CD4-positive, alpha-beta T cell treated with Interleukin-6 for 4 hours (primary cell): Measurements from ENCODE around the gene ID1.
"Not testable (repeated sequence)": the region's sequence is repeated elsewhere in the genome, so short reads cannot be mapped to it uniquely, and the experiment has no call there.

Source experiments
- DNase-seq: peaks from one replicate; pipeline ENCODE4 v3.0.0-alpha.2; 2020; ENCODE audit warnings: mixed read lengths

ID1 gene

DNA sequence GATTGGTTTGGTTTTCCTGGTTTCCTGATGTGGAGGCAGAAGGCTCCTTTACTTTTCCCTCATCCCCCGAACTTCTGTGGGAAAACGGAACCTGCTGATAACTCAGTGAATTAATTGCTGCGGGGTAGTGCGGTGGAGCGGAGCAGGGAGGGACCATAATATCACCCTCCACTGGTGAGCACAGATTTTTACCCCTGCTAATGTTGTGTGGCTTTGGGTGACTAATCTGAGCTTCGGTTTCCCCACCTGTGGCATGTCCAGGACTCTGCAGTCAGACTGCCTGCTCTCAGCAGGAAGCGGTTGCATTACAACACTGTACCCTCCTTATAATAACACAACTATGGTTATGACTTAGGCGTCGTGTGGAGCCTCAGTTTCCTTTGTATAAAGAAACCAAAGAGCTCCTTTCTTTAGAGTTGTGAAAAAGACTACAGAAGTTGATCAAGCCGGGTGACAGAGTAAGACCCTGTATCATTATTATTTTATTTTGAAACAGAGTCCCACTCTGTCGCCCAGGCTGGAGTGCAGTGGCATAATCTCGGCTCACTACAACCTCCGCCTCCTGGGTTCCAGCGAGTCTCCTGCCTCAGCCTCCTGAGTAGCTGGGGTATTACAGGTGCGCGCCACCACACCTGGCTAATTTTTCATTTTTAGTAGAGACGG, 2.2 kb upstream of the ID1 start:
- peak; percentile 45 for DNase-seq

DNA sequence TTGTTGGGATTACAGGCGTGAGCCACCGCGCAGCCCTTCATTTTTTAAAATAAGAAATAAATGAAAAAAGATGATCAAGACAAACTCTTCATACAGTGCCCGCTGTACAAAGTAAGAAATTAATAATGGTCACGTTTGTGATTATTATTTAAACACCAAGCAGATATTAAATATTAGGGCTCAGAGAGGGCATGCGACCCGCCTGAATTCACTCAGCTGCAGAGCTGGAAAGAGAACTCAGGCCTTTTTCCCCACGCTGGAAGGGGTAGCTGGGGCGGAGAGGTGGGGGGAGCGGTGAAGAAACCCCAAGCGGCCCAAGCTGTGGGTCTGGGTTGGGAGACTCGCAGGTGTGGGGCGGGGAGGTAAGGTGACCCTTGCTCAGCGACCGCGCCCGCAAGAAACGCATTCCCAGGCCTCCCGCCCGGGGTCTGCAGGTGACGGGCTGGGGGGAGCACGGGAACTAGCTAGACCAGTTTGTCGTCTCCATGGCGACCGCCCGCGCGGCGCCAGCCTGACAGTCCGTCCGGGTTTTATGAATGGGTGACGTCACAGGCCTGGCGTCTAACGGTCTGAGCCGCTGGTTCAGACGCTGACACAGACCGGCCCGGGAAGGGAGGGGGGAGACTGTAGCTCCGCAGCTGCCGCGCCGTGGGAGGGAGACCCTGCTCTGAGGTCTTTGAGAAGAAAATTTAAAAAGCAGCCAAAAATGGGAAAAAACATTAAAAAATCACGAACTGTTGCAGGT, 1.1 kb upstream of the ID1 start:
- DNase-seq, result peak; percentile 85

DNA sequence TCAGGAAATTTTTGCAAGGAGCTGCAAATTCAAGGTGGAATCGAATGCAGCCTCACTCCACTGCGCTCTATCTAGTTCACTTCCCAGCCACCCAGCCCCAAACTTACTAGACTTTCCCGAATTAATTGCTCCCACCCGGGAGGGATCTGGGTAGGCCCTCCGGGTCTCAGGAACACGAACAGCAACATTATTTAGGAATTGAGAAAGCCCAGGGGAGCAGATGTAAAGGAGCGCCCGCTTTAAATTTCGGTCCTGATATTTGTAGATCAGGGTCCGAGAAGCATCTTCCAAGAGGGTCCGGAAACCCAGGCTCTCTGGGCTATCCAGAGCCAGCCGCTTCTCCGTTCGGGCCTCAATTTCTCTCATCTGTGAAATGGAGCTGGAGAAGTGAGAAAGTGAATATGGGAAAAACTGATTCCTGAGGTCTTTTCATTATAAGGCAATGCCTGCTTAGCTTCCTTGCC, 490 bp upstream of the ID1 start:
- no peak for DNase-seq

DNA sequence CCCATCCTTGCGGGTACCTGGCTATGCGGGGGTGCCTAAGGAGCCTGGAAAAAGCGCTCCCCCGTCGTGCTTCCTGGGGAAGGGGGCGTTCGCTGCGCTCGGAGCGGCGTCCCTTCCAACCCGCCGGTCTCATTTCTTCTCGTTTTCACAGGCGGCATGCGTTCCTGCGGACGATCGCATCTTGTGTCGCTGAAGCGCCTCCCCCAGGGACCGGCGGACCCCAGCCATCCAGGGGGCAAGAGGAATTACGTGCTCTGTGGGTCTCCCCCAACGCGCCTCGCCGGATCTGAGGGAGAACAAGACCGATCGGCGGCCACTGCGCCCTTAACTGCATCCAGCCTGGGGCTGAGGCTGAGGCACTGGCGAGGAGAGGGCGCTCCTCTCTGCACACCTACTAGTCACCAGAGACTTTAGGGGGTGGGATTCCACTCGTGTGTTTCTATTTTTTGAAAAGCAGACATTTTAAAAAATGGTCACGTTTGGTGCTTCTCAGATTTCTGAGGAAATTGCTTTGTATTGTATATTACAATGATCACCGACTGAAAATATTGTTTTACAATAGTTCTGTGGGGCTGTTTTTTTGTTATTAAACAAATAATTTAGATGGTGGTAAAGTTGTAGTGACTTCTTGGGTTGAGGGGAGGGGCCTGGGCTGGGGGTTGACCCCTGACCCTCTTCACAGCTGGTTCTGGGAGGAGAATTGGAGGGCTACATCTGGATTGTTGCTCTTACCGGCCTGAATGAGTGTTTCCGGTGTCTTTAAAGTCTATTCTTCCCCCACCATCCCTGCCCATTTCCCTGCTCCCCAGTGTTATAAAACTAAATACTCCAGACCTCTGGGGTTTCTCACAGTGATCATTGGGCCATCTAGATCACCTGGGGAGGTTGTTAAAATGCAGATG, 1.1 kb downstream of the ID1 start:
- DNase-seq, result peak; percentile 19

DNA sequence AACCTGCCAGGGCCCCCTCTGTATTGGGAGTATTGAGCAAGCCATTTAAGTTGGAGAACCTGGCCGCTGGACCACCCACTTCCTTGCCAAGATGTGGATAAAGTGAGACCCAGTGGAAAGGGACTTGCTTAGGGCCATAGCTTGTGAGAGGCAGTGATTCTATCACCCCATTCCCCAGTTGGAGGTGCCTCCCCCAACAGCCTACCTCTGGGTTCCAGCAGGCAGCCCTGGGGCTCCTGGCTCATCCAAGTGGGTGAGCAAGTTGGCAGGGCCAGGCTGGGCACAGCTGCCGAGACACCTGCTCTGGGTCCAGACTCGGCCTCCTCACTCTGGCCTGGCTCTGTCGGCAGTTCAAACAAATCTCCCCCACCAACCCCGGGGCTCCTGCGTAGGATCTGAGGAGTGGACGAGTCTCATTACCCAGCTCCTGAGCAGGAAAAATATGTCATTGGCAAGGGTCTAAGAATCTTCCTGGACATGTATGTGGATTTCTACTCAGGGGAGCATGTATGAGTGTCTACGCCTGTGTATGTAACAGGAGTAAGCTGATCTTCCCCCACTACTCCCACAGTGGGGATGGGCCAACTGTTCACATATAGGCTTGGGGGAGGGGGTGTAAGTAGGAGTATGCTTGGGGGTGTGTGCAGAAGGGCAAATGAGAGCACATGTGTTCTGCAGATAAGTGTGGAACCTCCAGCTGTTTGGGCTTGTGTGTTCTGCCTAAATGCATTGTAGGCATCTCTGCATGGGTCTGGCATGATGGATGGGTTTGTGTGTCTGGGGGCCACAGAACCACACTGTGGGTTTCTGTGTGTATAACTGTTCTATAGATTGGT, 1.9 kb downstream of the ID1 start:
- DNase-seq, result no peak

DNA sequence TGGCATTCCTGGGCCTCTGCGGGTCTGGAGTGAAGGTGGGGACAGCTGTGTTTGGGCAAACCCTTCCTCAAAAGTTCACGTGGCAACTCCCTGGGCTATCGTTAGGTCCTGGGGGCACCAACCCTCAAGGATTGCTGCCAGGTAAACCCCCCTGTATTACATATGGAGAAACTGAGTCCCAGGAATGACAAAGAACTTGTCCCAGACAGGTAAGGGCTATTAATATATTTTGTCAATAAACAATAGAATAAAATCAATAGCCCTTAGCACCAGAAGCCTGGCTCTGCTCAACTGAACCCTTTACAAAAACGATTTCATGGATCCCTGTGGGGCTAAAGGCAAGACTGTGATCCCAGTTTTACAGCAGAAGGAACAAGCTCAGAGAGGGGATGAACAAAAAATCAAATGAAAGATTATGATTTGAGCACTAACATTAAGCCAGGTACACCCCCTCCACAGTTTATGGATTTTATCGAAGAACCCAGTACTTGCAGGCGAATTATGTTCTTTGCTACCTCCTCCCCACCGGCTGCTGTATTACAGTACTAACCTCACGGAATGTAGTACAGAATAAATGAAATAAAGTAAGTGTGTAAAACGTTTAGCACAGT, 2.7 kb downstream of the ID1 start:
- no peak for DNase-seq

DNA sequence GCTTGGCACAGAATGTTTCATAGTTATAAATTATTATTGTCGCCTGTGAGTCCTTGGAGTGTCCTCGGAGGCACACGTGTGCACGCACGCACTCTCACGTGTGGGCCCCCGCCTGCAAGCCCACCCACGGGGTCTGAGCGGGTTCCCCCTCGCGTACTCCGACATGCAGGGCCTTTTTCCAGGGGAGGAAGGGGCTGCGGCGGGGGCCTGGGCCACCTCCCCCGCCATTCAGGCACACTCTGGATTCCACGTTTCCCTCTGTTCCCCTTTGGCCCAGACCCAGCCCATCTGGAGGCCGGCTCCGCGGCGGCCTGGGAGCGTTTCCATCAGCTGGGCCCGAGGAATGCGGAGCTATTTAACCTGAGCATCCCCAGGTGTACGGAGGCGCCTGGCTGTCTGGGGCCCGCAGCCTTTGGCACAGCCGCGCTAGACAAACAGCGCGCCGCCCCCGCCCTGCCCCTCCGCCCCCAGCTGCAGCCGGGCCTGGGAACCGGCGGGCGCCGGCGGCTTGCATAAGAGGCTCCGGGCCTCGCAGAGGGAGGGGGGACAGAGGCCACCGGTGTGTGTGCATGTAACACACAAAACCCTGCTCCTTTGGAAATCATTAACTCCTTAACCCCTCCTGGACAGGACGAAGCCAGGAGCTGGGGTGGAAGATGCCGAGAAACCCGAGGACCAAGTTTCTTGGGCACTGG, 3.3 kb downstream of the ID1 start:
- no peak for DNase-seq

DNA sequence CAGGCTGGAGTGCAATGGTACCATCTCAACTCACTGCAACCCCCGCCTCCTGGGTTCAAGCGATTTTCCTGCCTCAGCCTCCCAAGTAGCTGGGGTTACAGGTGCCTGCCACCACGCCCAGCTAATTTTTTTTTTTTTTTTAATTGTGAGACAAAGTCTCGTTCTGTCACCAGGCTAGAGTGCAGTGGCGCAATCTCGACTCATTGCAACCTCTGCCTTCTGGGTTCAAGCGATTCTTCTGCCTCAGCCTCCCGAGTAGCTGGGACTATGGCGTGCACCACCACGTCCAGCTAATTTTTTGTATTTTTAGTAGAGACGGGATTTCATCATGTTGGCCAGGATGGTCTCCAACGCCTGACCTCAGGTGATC, 7.2 kb downstream of the ID1 start:
- not testable (repeated sequence) for DNase-seq

DNA sequence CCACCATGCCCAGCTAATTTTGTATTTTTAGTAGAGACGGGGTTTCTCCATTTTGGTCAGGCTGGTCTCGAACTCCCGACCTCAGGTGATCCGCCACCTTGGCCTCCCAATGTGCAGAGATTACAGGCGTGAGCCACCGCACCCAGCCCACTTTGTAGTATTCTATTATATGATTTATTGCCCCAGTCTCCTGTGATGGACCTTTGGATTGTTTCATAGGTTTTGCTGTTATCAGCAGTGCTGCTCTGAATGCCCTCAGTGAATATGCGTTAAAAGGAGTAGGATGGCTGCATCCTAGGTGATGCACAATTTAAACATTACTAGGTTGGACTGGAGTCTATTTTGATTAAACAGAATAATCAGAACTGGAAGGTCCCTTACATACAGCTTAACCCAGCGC, 10.3 kb downstream of the ID1 start:
- DNase-seq, result no peak

DNA sequence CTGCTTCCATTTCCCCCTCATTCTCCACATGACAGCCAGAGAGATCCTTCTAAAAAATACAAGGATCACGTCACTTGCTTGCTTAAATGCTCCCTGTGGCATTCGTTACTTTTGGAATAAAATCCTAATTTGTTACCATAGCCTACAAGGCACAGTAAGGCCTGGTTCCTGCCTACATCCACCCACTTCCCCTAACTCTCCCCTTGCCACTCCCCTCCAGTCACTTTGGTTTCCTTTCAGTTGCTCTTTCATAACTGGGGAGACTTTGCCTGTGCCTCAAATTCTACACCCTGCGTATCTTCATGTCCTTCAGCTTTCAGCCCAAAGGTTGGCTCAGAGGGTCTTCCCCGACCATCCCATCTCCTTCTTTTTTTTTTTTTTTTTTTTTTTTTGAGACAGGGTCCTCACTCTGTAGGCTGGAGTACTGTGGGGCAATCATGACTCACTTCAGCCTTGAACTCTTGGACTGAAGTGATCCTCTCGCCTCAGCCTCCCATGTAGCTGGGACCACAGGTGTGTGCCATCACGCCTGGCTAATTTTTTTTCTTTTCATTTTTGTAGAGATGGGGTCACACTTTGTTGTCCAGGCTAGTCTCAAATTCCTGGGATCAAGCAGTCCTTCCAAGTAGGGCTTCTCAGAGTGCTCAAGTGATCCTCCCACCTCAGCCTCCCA, 12.5 kb downstream of the ID1 start:
- no peak for DNase-seq

DNA sequence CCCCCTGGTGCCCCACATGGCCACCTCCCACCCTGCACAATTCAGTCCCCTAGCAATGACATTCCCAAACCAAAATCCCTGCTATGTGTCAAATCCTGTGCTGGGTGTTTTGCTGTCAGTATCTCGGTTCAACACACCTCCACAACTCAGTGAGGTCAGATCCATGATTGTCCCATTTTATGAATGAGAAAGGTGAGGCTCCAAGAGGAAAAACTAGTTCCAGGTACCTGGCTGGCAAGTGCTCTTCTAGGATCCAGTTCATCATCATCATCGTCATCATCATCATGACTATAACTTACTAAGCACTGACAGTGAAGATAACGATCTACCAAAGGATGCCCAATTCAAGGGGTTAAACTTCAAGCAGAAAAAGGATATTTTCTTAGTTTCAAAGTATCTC, 15.2 kb downstream of the ID1 start:
- DNase-seq, result no peak

DNA sequence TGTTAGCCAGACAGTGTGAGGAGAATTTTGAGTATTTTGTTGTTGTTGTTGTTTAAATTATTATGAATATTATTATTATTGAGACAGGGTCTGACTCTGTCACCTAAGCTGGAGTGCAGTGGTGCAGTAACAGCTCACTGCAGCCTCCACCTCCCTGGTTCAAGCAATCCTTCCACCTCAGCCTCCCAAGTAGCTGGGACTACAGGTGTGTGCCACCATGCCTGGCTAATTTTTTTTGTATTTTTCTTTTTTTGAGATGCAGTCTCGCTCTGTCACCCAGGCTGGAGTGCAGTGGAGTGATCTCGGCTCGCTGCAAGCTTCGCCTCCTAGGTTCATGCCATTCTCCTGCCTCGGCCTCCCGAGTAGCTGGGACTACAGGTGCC, 18.0 kb downstream of the ID1 start:
- not testable (repeated sequence) for DNase-seq

DNA sequence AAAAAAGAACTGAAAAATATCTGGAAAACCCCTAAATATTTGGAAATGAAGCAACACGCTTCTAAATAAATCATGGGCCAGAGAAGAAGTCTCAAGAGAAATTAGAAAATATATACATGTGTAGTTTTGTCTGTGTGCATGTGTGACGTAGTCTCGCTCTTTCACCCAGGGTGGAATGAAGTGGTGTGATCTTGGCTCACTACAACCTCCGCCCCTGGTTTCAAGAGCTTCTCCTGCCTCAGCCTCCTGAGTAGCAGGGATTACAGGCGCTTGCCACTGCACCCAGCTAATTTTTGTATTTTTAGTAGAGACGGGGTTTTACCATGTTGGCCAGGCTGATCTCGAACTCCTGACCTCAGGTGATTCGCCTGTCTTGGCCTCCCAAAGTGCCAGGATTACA, 21.4 kb downstream of the ID1 start:
- DNase-seq, result not testable (repeated sequence)

DNA sequence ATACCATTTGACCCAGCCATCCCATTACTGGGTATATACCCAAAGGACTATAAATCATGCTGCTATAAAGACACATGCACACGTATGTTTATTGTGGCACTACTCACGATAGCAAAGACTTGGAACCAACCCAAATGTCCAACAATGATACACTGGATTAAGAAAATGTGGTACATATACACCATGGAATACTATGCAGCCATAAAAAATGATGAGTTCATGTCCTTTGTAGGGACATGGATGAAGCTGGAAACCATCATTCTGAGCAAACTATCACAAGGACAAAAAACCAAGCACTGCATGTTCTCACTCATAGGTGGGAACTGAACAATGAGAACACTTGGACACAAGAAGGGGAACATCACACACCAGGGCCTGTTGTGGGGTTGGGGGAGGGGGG, 23.0 kb downstream of the ID1 start:
- DNase-seq, result not testable (repeated sequence)

DNA sequence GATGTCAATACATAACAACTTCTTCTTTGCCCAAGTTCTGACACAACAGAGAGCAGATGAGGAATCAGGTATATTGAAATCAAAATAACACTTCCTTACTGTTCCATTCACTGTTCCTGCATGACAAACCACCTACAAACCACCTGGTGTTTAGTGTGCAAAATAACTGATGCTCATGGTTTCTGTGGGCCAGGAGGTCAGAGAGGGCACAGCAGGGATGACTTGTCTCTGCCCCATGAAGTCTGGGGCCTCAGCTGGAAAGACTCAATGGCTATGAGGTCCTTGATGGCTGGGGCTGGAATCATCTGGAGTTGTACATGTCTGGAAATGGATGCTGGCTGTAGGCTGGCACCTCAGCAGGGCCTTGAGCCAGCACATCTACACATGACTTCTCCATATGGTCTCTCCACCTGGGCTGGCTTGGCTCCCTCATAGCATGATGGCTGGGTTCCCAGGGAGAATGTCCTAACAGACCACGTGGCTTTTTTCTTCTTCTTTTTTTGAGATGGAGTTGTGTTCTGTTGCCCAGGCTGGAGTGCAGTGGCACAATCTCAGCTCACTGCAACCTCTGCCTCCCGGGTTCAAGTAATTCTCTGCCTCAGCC, 25.2 kb downstream of the ID1 start:
- no peak for DNase-seq

DNA sequence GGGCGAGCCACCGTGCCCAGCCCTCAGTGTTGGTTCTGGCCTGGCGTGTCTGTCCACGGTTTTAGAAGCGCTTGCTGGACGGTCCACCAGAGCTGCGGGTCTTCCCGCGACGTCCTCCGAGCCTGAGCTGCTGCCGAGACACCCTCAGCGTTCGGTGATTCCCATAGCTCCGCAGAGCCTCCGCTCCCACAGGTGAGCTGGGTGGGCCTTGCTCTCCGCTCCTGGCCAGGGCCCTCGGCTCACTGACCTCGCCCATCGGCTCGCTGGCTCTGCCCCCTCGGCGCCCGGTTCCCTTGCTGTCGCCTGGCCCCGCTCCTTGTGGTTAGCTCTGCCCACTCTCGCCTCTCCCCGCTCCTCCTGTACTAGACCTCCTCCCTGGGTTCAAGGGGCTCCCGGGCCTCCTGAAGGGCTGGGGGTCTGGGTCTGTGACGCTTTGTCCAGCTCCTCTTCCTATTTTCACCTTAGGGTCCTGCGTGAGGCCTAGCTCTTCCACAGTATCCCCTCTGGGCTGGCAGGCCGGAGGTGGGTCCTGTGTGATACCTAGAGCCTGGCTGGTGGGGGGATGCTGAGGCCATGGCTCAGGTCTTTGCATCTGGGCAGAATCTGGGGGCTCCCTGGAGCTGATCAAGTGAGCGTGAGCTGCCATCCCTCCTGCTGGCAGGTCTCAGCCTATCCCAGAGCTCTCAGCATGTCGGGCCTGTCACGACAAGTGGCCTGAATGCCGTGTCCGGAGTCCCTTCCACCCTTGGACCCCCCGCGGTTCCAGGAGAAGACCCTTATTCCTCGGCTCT, 27.7 kb downstream of the ID1 start:
- no peak for DNase-seq

DNA sequence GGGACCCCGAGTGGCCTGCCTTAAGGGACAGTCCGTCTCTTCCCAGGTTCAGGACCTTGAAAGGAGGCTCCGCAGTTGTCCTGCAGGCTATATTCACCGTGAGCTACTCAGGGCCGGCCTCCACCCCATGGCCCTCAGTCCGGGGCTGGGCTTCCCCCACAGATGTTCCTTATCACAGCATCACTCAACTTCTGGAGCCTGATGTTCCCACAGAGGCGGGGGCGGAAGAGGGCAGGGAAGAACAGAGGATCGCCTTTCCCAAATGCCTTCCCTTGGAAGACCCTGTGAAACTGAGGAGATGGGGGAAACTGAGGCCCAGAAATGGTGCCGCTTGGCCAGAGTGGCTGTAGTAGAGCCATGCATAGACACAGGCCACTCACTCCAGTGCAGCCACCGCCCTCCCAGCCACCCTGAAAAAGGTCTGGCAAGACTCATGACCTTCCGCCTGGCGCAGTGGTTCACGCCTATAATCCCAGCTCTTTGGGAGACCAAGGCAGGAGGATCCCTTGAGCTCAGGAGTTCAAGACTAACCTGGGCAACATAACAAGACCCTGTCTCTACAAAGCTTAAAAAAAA, 28.3 kb downstream of the ID1 start:
- no peak for DNase-seq

DNA sequence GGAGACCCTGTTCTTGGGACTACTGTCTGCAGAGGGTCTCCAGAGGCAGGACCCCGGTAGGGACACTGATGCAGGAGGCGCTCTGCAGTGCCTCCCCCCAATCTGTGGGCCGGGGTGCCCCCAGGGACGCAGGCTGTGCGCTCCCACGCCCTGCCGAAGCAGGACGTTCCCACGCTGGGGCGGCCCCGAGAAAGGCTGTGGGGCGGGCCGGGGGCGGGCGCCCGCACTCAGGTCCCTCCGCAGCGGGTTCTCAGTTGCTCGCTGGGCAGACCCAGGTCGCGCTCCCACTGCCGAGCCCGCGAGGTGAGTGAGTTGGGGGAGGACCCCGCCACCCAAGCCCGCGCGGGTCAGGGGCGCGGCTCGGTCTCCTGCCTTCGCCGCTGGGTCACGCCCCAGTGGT, 32.6 kb downstream of the ID1 start, which contains the start of gene COX4I2:
COX4I2 (plus strand) TSS at position 253 of the 400 bp plus-strand sequence. CDS start 1,106 bp downstream, outside the sequence.
- no peak for DNase-seq

DNA sequence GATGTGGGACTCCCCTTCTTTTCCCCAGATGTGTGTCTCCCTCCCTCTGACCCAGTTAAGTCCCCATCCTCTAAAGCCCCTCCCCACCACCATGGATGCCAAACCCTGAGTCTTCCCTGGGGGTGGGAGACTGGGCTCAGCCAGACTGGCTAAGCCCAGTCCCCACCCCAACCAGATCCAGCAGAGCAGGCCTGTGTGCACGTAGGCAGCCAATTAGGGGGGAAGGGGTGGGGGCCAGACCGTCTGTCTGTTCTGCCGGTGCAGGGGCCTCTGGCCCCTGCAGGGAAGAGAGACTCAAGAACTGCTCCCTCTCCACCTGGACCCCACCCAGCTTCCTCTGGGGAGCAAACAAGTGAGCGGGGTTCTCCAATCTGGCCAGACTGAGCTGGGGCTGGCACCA, 33.2 kb downstream of the ID1 start:
- no peak for DNase-seq
